K562 (cell line): ENCODE results near the gene UBL7. TPM values are rescaled to one million over a fixed set of nuclear protein-coding genes. Genes with fewer than 3 reads are reported as not detected.

ENCODE experiments used
- ATF7 ChIP-seq: fragments of 450-650 bp; IDR thresholded peaks from 2 replicates; pipeline ENCODE4 v1.7.1; 2014; ENCODE audit warnings: mild to moderate bottlenecking, moderate library complexity
- EGR1 ChIP-seq: fragments of 450-650 bp; conservative IDR thresholded peaks from 2 replicates; pipeline ENCODE4 v1.6.1; 2017; ENCODE audit warnings: mild to moderate bottlenecking
- JUND ChIP-seq, 2 experiments: IDR thresholded peaks; 2 replicates in 1 of 2; 3 replicates in 1 of 2; pipeline ENCODE4 v1.6.1; 2011; ENCODE audit warnings: borderline replicate concordance in 2 of 2, low read depth in 2 of 2, low read length in 2 of 2, improper control_type of control experiment in 1 of 2, missing biosample characterization in 1 of 2, missing genetic modification characterization in 1 of 2, missing genetic modification reagents in 1 of 2
- KDM1A ChIP-seq, 2 experiments: fragments of 450-650 bp; IDR thresholded peaks; 2 replicates each; pipeline ENCODE4 v1.6.1; 2016; ENCODE audit warnings: mild to moderate bottlenecking in 2 of 2
- LARP7 ChIP-seq: fragments of 450-650 bp; IDR thresholded peaks from 2 replicates; pipeline ENCODE4 v1.6.1; 2016
- MTA1 ChIP-seq: fragments of 450-650 bp; IDR thresholded peaks from 2 replicates; pipeline ENCODE4 v1.6.1; 2017; ENCODE audit warnings: borderline replicate concordance
- NFE2 ChIP-seq: IDR thresholded peaks from 2 replicates; pipeline ENCODE4 v1.6.1; 2014; ENCODE audit warnings: antibody characterized with exemption, low read depth
- RB1 ChIP-seq: fragments of 450-650 bp; IDR thresholded peaks from 2 replicates; pipeline ENCODE4 v1.6.1; 2017; ENCODE audit warnings: low read depth, mild to moderate bottlenecking
- TEAD4 ChIP-seq, 2 experiments: sonication (generic) in 1 of 2; formaldehyde crosslinking in 1 of 2; IDR thresholded peaks; 2 replicates each; pipeline versions ENCODE4 v1.6.1 to v1.8.0; 2012 to 2022; ENCODE audit warnings: borderline replicate concordance in 1 of 2, inconsistent platforms in 1 of 2, low read length in 1 of 2, mild to moderate bottlenecking in 1 of 2, missing genetic modification reagents in 1 of 2
- TOE1 ChIP-seq, 2 experiments: fragments of 450-650 bp in 1 of 2; sonication (generic) in 1 of 2; formaldehyde crosslinking in 1 of 2; IDR thresholded peaks; 2 replicates each; pipeline versions ENCODE4 v1.7.1 to v1.8.0; 2016 to 2022; ENCODE audit warnings: borderline replicate concordance in 2 of 2, mild to moderate bottlenecking in 2 of 2, antibody characterized with exemption in 1 of 2, inconsistent platforms in 1 of 2, low read depth in 1 of 2, missing genetic modification reagents in 1 of 2, moderate library complexity in 1 of 2
- polyA plus RNA-seq, 8 experiments: library from polyadenylated mRNA; depleted of rRNA in 4 of 8; stranded (reverse) in 5 of 8; unstranded in 3 of 8; fragments of >200 nt; fragmentation: Nextera tagmentation in 2 of 8; fragmentation: Illumina TruSeq in 1 of 8; extraction: Ambion mirVana in 2 of 8; extraction: Trizol in 1 of 8; gene quantifications; 2 replicates each; pipeline versions ENCODE4 v1.2.1 to v1.2.3, GENCODE V29; 2011 to 2014; ENCODE audit warnings: inconsistent platforms in 1 of 8, missing spikeins in 1 of 8
- total RNA-seq, 7 experiments: library from RNA; depleted of rRNA in 6 of 7; stranded (reverse); fragments of >200 nt in 6 of 7; fragmentation: Illumina TruSeq in 2 of 7; extraction: Trizol in 2 of 7; gene quantifications; 2 replicates each; pipeline versions ENCODE4 v1.2.1 to v1.2.3, GENCODE V29; 2011 to 2021; ENCODE audit warnings: low replicate concordance in 1 of 7
- TF ChIP-seq, protein P1 (sequence below): sonication (generic); formaldehyde crosslinking; IDR thresholded peaks from 2 replicates; pipeline ENCODE4 v1.8.0; 2022; ENCODE audit warnings: missing genetic modification reagents, mild to moderate bottlenecking, borderline replicate concordance
- TF ChIP-seq, protein P2 (sequence below): sonication (generic); IDR thresholded peaks from 2 replicates; pipeline ENCODE4 v1.6.1; 2016
- TF ChIP-seq, protein P3 (sequence below): sonication (generic); formaldehyde crosslinking; IDR thresholded peaks from 2 replicates; pipeline ENCODE4 v1.8.0; 2022; ENCODE audit warnings: missing genetic modification reagents, mild to moderate bottlenecking, moderate library complexity, borderline replicate concordance

UBL7 gene
- total and polyA plus RNA-seq, 9 of the 15 experiments (the other 6 are each of a cell fraction or from before 2014, with no cell fraction given), result 19.2 to 63.4 (median 44.9) TPM

DNA sequence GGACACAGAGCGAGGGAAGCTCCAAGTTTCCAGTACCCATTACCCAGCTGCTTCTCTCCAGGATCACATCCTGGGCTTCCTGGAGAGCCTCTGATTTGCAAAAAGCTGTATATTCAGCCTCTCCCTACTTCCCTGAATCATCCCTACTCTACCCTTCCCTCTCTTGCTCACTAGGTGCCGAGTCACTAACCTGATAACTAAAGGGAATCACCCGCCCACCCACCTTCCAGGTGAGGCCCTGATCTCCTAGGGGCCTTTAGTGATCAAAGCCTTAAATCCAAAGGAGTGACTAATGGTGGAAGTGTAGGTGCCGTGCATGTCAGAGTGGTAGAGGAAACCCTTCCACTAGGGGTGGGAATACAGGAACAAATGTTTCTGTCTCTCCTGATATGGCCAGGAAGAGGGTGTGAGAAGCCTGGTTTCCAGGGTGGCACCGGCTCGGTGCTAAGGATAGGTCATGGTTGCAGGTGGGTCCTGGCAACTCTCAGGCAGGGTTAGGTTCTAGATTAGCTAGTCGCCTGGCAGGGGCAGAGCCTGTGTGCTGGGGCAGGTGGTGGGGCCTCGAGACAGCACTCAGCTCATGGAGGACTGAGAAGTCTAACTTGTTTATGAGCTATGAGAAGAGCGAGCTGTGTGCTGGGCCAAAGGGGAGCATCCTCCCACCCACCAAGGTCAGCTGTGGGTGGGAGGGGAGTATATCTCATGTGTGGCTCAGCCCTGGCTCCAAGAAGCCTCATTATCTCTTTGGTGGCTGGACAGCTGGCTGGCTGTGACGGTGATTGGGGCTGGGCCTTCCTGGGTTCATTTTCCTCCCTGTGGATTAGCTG is 37.3 kb downstream of the UBL7 start (continued):
- TF ChIP-seq TEAD4 (IDR thresholded peaks at IDR 0.05; ENCODE audit: low read length), result peak; percentile 36; the same call in 1 of the 2 replicates
- no peak for TF ChIP-seq TEAD4 (CRISPR knock-in tag; IDR thresholded peaks at IDR 0.05; ENCODE audit: borderline replicate concordance)
- no peak for TF ChIP-seq LARP7
- no peak for TF ChIP-seq RB1
- TF ChIP-seq ATF7, result no peak
- 0 out of 4 replicates have a peak, but pooled peaks of 1 of the 2 experiments have one; percentile 56 for TF ChIP-seq KDM1A (IDR thresholded peaks at IDR 0.05)
- TF ChIP-seq, protein P1, sequence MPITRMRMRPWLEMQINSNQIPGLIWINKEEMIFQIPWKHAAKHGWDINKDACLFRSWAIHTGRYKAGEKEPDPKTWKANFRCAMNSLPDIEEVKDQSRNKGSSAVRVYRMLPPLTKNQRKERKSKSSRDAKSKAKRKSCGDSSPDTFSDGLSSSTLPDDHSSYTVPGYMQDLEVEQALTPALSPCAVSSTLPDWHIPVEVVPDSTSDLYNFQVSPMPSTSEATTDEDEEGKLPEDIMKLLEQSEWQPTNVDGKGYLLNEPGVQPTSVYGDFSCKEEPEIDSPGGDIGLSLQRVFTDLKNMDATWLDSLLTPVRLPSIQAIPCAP, result no peak
- TF ChIP-seq MTA1, result 0 out of 2 replicates have a peak, but pooled peaks have one; percentile 8
- TF ChIP-seq, protein P2, sequence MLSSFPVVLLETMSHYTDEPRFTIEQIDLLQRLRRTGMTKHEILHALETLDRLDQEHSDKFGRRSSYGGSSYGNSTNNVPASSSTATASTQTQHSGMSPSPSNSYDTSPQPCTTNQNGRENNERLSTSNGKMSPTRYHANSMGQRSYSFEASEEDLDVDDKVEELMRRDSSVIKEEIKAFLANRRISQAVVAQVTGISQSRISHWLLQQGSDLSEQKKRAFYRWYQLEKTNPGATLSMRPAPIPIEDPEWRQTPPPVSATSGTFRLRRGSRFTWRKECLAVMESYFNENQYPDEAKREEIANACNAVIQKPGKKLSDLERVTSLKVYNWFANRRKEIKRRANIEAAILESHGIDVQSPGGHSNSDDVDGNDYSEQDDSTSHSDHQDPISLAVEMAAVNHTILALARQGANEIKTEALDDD, result peak; percentile 40; the same call in 1 of the 2 replicates
- TF ChIP-seq TOE1 (IDR thresholded peaks at IDR 0.05; ENCODE audit: borderline replicate concordance), result no peak
- TF ChIP-seq TOE1 (CRISPR knock-in tag; IDR thresholded peaks at IDR 0.05; ENCODE audit: borderline replicate concordance, low read depth), result no peak
- peak; percentile 84 for TF ChIP-seq EGR1
- TF ChIP-seq, protein P3, sequence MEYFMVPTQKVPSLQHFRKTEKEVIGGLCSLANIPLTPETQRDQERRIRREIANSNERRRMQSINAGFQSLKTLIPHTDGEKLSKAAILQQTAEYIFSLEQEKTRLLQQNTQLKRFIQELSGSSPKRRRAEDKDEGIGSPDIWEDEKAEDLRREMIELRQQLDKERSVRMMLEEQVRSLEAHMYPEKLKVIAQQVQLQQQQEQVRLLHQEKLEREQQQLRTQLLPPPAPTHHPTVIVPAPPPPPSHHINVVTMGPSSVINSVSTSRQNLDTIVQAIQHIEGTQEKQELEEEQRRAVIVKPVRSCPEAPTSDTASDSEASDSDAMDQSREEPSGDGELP (CRISPR knock-in tag), result peak; percentile 95
- 0 out of 2 replicates have a peak, but pooled peaks have one; percentile 5 for TF ChIP-seq JUND (IDR thresholded peaks at IDR 0.05; ENCODE audit: borderline replicate concordance, low read depth, low read length)
- TF ChIP-seq JUND (tag; IDR thresholded peaks at IDR 0.05; ENCODE audit: borderline replicate concordance, low read depth, low read length), result no peak
- TF ChIP-seq NFE2, result peak; percentile 36; the same call in 1 of the 2 replicates
